B cell (primary cell): ENCODE data around the gene DCUN1D3. TPM values are rescaled to one million over a fixed set of nuclear protein-coding genes. Genes with fewer than 3 reads are reported as not detected.

ENCODE experiments used
- ATAC-seq: fragments of 200-7000 bp; cut with Tn5 transposase; one replicate; pipeline ENCODE4 v1.10.0; 2021; ENCODE audit warnings: low read depth, mild to moderate bottlenecking, moderate number of reproducible peaks, moderate library complexity
- CTCF ChIA-PET: fragments of 350-600 bp; sonication (Branson Sonifier 250); formaldehyde crosslinking; loops from one replicate; lab custom pipeline; 2021; ENCODE audit warnings: antibody characterized with exemption, inconsistent platforms; lab: Charles Lee
- POLR2A ChIA-PET: fragments of 350-600 bp; sonication (Branson Sonifier 250); formaldehyde crosslinking; loops from one replicate; lab custom pipeline; 2021; ENCODE audit warnings: antibody characterized with exemption; lab: Charles Lee
- DNase-seq: peaks from one replicate; pipeline ENCODE4 v3.0.0; 2013
- H2AFZ ChIP-seq: 2 replicates; pipeline ENCODE4 v1.6.1; 2012; ENCODE audit warnings: mild to moderate bottlenecking, low read depth, low read length; ENCODE audit not compliant: insufficient read depth, poor library complexity, severe bottlenecking
- H3K27ac ChIP-seq, 2 donors: 1 replicate in 1 of 2; 2 replicates in 1 of 2; pipeline ENCODE4 v1.5.1; 2012 to 2013; ENCODE audit warnings: low read length in 2 of 2, mild to moderate bottlenecking in 2 of 2, moderate library complexity in 1 of 2
- H3K27me3 ChIP-seq, 4 experiments: fragments of 200-600 bp in 1 of 4; sonication (generic) in 1 of 4; replicated peaks in 1 of 4; 1 replicate in 2 of 4; 2 replicates in 2 of 4; pipeline versions ENCODE4 v1.6.1 to v1.7.0; 2013 to 2016; ENCODE audit warnings: low read length in 3 of 4, mild to moderate bottlenecking in 2 of 4, mixed read lengths in 1 of 4, moderate library complexity in 1 of 4; ENCODE audit not compliant: insufficient read depth in 4 of 4, control insufficient read depth in 3 of 4; ENCODE audit errors: control extremely low read depth in 1 of 4
- H3K36me3 ChIP-seq, 2 experiments: replicated peaks in 1 of 2; 1 replicate in 1 of 2; 2 replicates in 1 of 2; pipeline versions ENCODE4 v1.6.1 to v1.7.1; 2013; ENCODE audit warnings: low read length in 1 of 2; ENCODE audit not compliant: insufficient read depth in 2 of 2, control insufficient read depth in 1 of 2; ENCODE audit errors: control extremely low read depth in 1 of 2, extremely low read depth in 1 of 2
- H3K4me1 ChIP-seq, 2 donors: fragments of 200-600 bp in 1 of 2; sonication (generic) in 1 of 2; 1 replicate in 1 of 2; 2 replicates in 1 of 2; pipeline versions ENCODE4 v1.5.1 to v1.6.1; 2013 to 2017; ENCODE audit warnings: low read length in 2 of 2; ENCODE audit not compliant: control insufficient read depth in 2 of 2, insufficient read depth in 2 of 2
- H3K4me2 ChIP-seq: replicated peaks from 2 replicates; pipeline ENCODE3; 2012; ENCODE audit warnings: mild to moderate bottlenecking, low read depth, low read length; ENCODE audit not compliant: poor library complexity, severe bottlenecking
- H3K4me3 ChIP-seq, 5 experiments: fragments of 200-600 bp in 1 of 5; sonication (generic) in 1 of 5; 1 replicate in 3 of 5; 2 replicates in 2 of 5; pipeline versions ENCODE4 v1.5.1 to v1.7.0; 2011 to 2016; ENCODE audit warnings: low read length in 4 of 5, mild to moderate bottlenecking in 4 of 5, low read depth in 2 of 5, control low read depth in 1 of 5, moderate library complexity in 1 of 5; ENCODE audit not compliant: insufficient read depth in 1 of 5; ENCODE audit errors: control extremely low read depth in 1 of 5, extremely low read depth in 1 of 5
- H3K79me2 ChIP-seq: fragments of 200-600 bp; sonication (generic); one replicate; pipeline ENCODE4 v1.6.0; 2016; ENCODE audit warnings: low read length; ENCODE audit not compliant: control insufficient read depth, insufficient read depth
- H3K9ac ChIP-seq: fragments of 200-600 bp; sonication (generic); 2 replicates; pipeline ENCODE4 v1.6.1; 2017; ENCODE audit warnings: mild to moderate bottlenecking, low read length, moderate library complexity
- H3K9me3 ChIP-seq, 3 donors: one replicate each; pipeline versions ENCODE4 v1.6.1 to v1.7.1; 2013; ENCODE audit warnings: low read length in 2 of 3; ENCODE audit not compliant: control insufficient read depth in 2 of 3, insufficient read depth in 1 of 3; ENCODE audit errors: control extremely low read depth in 1 of 3
- H4K20me1 ChIP-seq: 2 replicates; pipeline ENCODE4 v1.6.0; 2012; ENCODE audit warnings: mild to moderate bottlenecking, low read length; ENCODE audit not compliant: insufficient read depth, control insufficient read depth, poor library complexity, severe bottlenecking
- H3K27ac Mint-ChIP-seq: one replicate; pipeline ENCODE4 v1.8.0; 2021; ENCODE audit warnings: mixed read lengths
- H3K27me3 Mint-ChIP-seq: one replicate; pipeline ENCODE4 v1.8.0; 2021; ENCODE audit warnings: mixed read lengths
- H3K4me1 Mint-ChIP-seq: one replicate; pipeline ENCODE4 v1.8.0; 2021; ENCODE audit warnings: mixed read lengths
- H3K4me3 Mint-ChIP-seq: one replicate; pipeline ENCODE4 v1.8.0; 2021; ENCODE audit warnings: mixed read lengths
- H3K9me3 Mint-ChIP-seq: one replicate; pipeline ENCODE4 v1.8.0; 2022; ENCODE audit warnings: mixed read lengths; ENCODE audit not compliant: insufficient read depth
- CTCF ChIP-seq: fragments of 200-600 bp; IDR thresholded peaks from one replicate; pipeline ENCODE4 v1.8.0; 2022; ENCODE audit warnings: antibody characterized with exemption, mild to moderate bottlenecking
- EZH2 ChIP-seq: IDR thresholded peaks from 2 replicates; pipeline ENCODE4 v1.6.1; 2012; ENCODE audit warnings: borderline replicate concordance, low read depth, mild to moderate bottlenecking, moderate library complexity, low read length; ENCODE audit not compliant: insufficient read depth, poor library complexity, severe bottlenecking
- WGBS: methylation state at CpG from one replicate; pipeline ENCODE4 v1.1.5; 2013; ENCODE audit warnings: missing lambda C conversion rate; ENCODE audit not compliant: insufficient coverage; 5-methylcytosine and 5-hydroxymethylcytosine counted together
- intact Hi-C: fragments of 100-400 bp; cut with micrococcal nuclease; formaldehyde crosslinking; loops from one replicate; pipeline ENCODE4 v1.10.0; 2022
- polyA plus RNA-seq: library from polyadenylated mRNA; depleted of rRNA; stranded (reverse); fragments of >200 nt; gene quantifications from 2 replicates; pipeline ENCODE4 v1.2.3, GENCODE V29; 2012
- total RNA-seq, 2 donors: library from RNA; stranded (reverse); fragments of 120-200 nt in 1 of 2; gene quantifications; 1 replicate in 1 of 2; 2 replicates in 1 of 2; pipeline versions ENCODE4 v1.2.3 to v1.2.4, GENCODE V29; 2013 to 2022

Gene DCUN1D3
- total and polyA plus RNA-seq, 2 donors (not counting 1 experiment from before 2014, with no cell fraction given) = 2.0 to 5.0 TPM

- Histone ChIP-seq H3K9ac (no peak overlapping the region), H3K4me2 (no peak overlapping the region), H3K4me1 (peaks cover 0 to 3% of the 10 kb centered on the region in 2 donors), H2AFZ (no peak overlapping the region), H4K20me1 (no peaks in the 10 kb centered on the region), H3K27ac (no peak overlapping the region), H3K9me3 (no peaks in the 10 kb centered on the region), H3K79me2 (no peaks in the 10 kb centered on the region), H3K36me3 (no peaks in the 10 kb centered on the region), H3K27me3 (no peaks in the 10 kb centered on the region), H3K4me3 (no peak overlapping the region)
- Mint-ChIP-seq H3K4me3 (no peak overlapping the region), H3K27ac (no peak overlapping the region), H3K27me3 (no peaks in the 10 kb centered on the region), H3K9me3 (no peaks in the 10 kb centered on the region), H3K4me1 (peaks cover 4% of the 10 kb centered on the region)
- no peak for TF ChIP-seq EZH2
- TF ChIP-seq CTCF = no peak
- no peak for DNase-seq
- WGBS = 100% methylated on average over 1 of the region's 5 CpGs
- intact Hi-C loops = loop anchor here (5.0 to 10.0 kb wide), 2 partner anchors 249 to 702 kb away; no protein-coding TSS in a partner anchor
- POLR2A ChIA-PET = no interaction called here
- CTCF ChIA-PET = interaction anchor here (0.6 to 7.5 kb wide), 8 partner anchors 12 to 238 kb away, joined by 3 to 46 read pairs (median 4); no protein-coding TSS in a partner anchor
- no peak for ATAC-seq
Observed at GRCh38 chr16:20853143-20853542, 47.0 kb downstream of the DCUN1D3 start.

- 100% methylated on average over 1 of the region's 2 CpGs for WGBS
- POLR2A ChIA-PET = no interaction called here
- no peak overlapping the region for H3K4me3 Mint-ChIP-seq
Observed at GRCh38 chr16:20851601-20852000, 48.6 kb downstream of the DCUN1D3 start.

More at GRCh38 chr16:20851601-20852000, 48.6 kb downstream of the DCUN1D3 start:
- no peak overlapping the region for H3K27ac Mint-ChIP-seq
- DNase-seq (no peak), ATAC-seq (no peak)
- CTCF ChIA-PET = interaction anchor here (1.4 to 7.5 kb wide), 12 partner anchors 15 to 449 kb away, joined by 3 to 51 read pairs (median 14); partner anchors contain the start of gene LDAF1
- intact Hi-C loops = loop anchor here (5.0 to 10.0 kb wide), 2 partner anchors 251 to 703 kb away; no protein-coding TSS in a partner anchor
- no peak for TF ChIP-seq CTCF
- TF ChIP-seq EZH2 = no peak
- no peaks in the 10 kb centered on the region for H3K9me3 Mint-ChIP-seq
- no peak overlapping the region for H3K9ac ChIP-seq
- no peak overlapping the region for H3K4me2 ChIP-seq
- no peak overlapping the region for H3K4me3 ChIP-seq
- H3K4me1 ChIP-seq = peaks cover 0 to 3% of the 10 kb centered on the region in 2 donors
- H3K4me1 Mint-ChIP-seq = peaks cover 4% of the 10 kb centered on the region
- H3K27me3 Mint-ChIP-seq = no peaks in the 10 kb centered on the region
- H3K27ac ChIP-seq = no peak overlapping the region
- H3K9me3 ChIP-seq = no peaks in the 10 kb centered on the region
- H3K27me3 ChIP-seq = no peaks in the 10 kb centered on the region
- H3K79me2 ChIP-seq = no peaks in the 10 kb centered on the region
- H4K20me1 ChIP-seq = no peaks in the 10 kb centered on the region
- no peak overlapping the region for H2AFZ ChIP-seq
- no peaks in the 10 kb centered on the region for H3K36me3 ChIP-seq
